IMR-90 (cell line): ENCODE results near the gene CLASP1. TPM values are rescaled to one million over a fixed set of nuclear protein-coding genes. Genes with fewer than 3 reads are reported as not detected.

Experiments used
- ATAC-seq: fragments of 200-7000 bp; cut with Tn5 transposase; 2 replicates; pipeline ENCODE4 v1.9.1; 2020; ENCODE audit warnings: low read depth, mild to moderate bottlenecking, moderate library complexity
- BruUV-seq: library from RNA; stranded (reverse); fragments of 400-500 nt; replicated peaks from 2 replicates; lab custom pipeline; 2021; lab: Mats Ljungman, UMichigan
- CTCF ChIA-PET: fragments of 300-600 bp; formaldehyde crosslinking; extraction: SDS; loops from one replicate; lab custom pipeline; 2021; ENCODE audit warnings: antibody characterized with exemption; lab: Yijun Ruan, JAX
- POLR2A ChIA-PET: fragments of 300-600 bp; sonication (Branson Sonifier 250); formaldehyde crosslinking; loops from one replicate; lab custom pipeline; 2022; ENCODE audit warnings: antibody characterized with exemption; ENCODE audit not compliant: unreplicated experiment; lab: Charles Lee
- DNase-seq: peaks from one replicate; pipeline ENCODE4 v3.0.0; 2013
- H2AFZ ChIP-seq: replicated peaks from 2 replicates; pipeline ENCODE3; 2013; ENCODE audit warnings: low read length, mild to moderate bottlenecking; ENCODE audit not compliant: poor library complexity
- H2AK5ac ChIP-seq: 2 replicates; pipeline ENCODE4 v1.6.1; 2013; ENCODE audit warnings: low read depth, low read length, inconsistent platforms
- H2AK9ac ChIP-seq: replicated peaks from 2 replicates; pipeline ENCODE3; 2013; ENCODE audit warnings: mild to moderate bottlenecking, low read depth, low read length, moderate library complexity; ENCODE audit not compliant: poor library complexity
- H2BK120ac ChIP-seq: 2 replicates; pipeline ENCODE4 v1.6.1; 2013; ENCODE audit warnings: low read depth, low read length, inconsistent platforms
- H2BK15ac ChIP-seq: 3 replicates; pipeline ENCODE4 v1.6.1; 2013; ENCODE audit warnings: low read depth, low read length, inconsistent platforms
- H2BK20ac ChIP-seq: 2 replicates; pipeline ENCODE4 v1.6.1; 2013; ENCODE audit warnings: low read depth, mild to moderate bottlenecking, inconsistent platforms, low read length, moderate library complexity
- H2BK5ac ChIP-seq: 2 replicates; pipeline ENCODE4 v1.6.1; 2013; ENCODE audit warnings: mild to moderate bottlenecking, low read depth, low read length, inconsistent platforms; ENCODE audit not compliant: poor library complexity, severe bottlenecking
- H3K14ac ChIP-seq: replicated peaks from 2 replicates; pipeline ENCODE4 v1.6.1; 2013; ENCODE audit warnings: low read depth, low read length, inconsistent platforms
- H3K18ac ChIP-seq: 2 replicates; pipeline ENCODE4 v1.6.1; 2013; ENCODE audit warnings: low read depth, low read length, control low read depth
- H3K23ac ChIP-seq: 2 replicates; pipeline ENCODE4 v1.6.1; 2013; ENCODE audit warnings: low read depth, low read length, inconsistent platforms
- H3K27ac ChIP-seq: 2 replicates; pipeline ENCODE4 v1.5.1; 2013; ENCODE audit warnings: mild to moderate bottlenecking, control low read depth, low read length; ENCODE audit not compliant: insufficient read depth
- H3K27me3 ChIP-seq: 2 replicates; pipeline ENCODE4 v1.6.1; 2013; ENCODE audit warnings: low read length; ENCODE audit not compliant: control insufficient read depth, insufficient read depth
- H3K36me3 ChIP-seq: 2 replicates; pipeline ENCODE4 v1.6.1; 2013; ENCODE audit warnings: low read length, mixed read lengths; ENCODE audit not compliant: control insufficient read depth, insufficient read depth
- H3K4ac ChIP-seq: 2 replicates; pipeline ENCODE4 v1.6.1; 2013; ENCODE audit warnings: low read depth, low read length, inconsistent platforms
- H3K4me1 ChIP-seq: 2 replicates; pipeline ENCODE4 v1.6.1; 2013; ENCODE audit warnings: low read length, mixed read lengths; ENCODE audit not compliant: control insufficient read depth, insufficient read depth
- H3K4me2 ChIP-seq: 2 replicates; pipeline ENCODE4 v1.6.1; 2013; ENCODE audit warnings: low read depth, mild to moderate bottlenecking, control low read depth, low read length, moderate library complexity
- H3K4me3 ChIP-seq: 2 replicates; pipeline ENCODE4 v1.5.1; 2013; ENCODE audit warnings: low read depth, mild to moderate bottlenecking, control low read depth, low read length, moderate library complexity; ENCODE audit not compliant: insufficient read depth
- H3K56ac ChIP-seq: 2 replicates; pipeline ENCODE4 v1.6.1; 2013; ENCODE audit warnings: low read length, inconsistent platforms; ENCODE audit not compliant: insufficient read depth; ENCODE audit errors: extremely low read depth
- H3K79me1 ChIP-seq, 2 experiments: 2 replicates each; pipeline ENCODE4 v1.6.1; 2013; ENCODE audit warnings: low read length in 2 of 2, inconsistent platforms in 1 of 2, low read depth in 1 of 2
- H3K9ac ChIP-seq: 2 replicates; pipeline ENCODE4 v1.6.1; 2013; ENCODE audit warnings: low read depth, low read length, control low read depth
- H3K9me1 ChIP-seq: 2 replicates; pipeline ENCODE4 v1.6.1; 2013; ENCODE audit warnings: low read length, inconsistent platforms; ENCODE audit not compliant: insufficient read depth
- H3K9me3 ChIP-seq: 2 replicates; pipeline ENCODE4 v1.6.1; 2013; ENCODE audit warnings: low read length; ENCODE audit not compliant: control insufficient read depth, insufficient read depth
- H4K20me1 ChIP-seq: 2 replicates; pipeline ENCODE4 v1.6.1; 2013; ENCODE audit warnings: low read length, inconsistent platforms; ENCODE audit not compliant: insufficient read depth
- H4K5ac ChIP-seq: 2 replicates; pipeline ENCODE4 v1.6.1; 2013; ENCODE audit warnings: mild to moderate bottlenecking, low read depth, low read length, control low read depth
- H4K8ac ChIP-seq, 2 experiments: 2 replicates each; pipeline ENCODE4 v1.6.1; 2013; ENCODE audit warnings: low read depth in 2 of 2, low read length in 2 of 2, control low read depth in 1 of 2, inconsistent platforms in 1 of 2
- H4K91ac ChIP-seq: 2 replicates; pipeline ENCODE4 v1.6.1; 2013; ENCODE audit warnings: low read depth, low read length, inconsistent platforms; ENCODE audit not compliant: insufficient read depth
- MAFK ChIP-seq: IDR thresholded peaks from 2 replicates; pipeline ENCODE4 v1.6.1; 2012; ENCODE audit warnings: low read depth, low read length, improper control_type of control experiment
- MAZ ChIP-seq: IDR thresholded peaks from 2 replicates; pipeline ENCODE4 v1.6.1; 2012; ENCODE audit warnings: low read depth, mild to moderate bottlenecking, low read length, improper control_type of control experiment, moderate library complexity, borderline replicate concordance
- POLR2A ChIP-seq: IDR thresholded peaks from 2 replicates; pipeline ENCODE4 v1.6.1; 2012; ENCODE audit warnings: mild to moderate bottlenecking, low read depth, low read length
- RAD21 ChIP-seq: IDR thresholded peaks from 2 replicates; pipeline ENCODE4 v1.6.1; 2012; ENCODE audit warnings: low read length, improper control_type of control experiment
- SMC3 ChIP-seq: fragments of 150-350 bp; IDR thresholded peaks from 2 replicates; pipeline ENCODE4 v1.6.1; 2016; ENCODE audit warnings: low read depth, mild to moderate bottlenecking, antibody characterized with exemption, low read length, moderate library complexity
- dilution Hi-C: fragments of 300-500 bp; cut with HindIII; formaldehyde crosslinking; loops from one replicate; pipeline ENCODE4 v1.14.3; 2018; ENCODE audit warnings: low sequenced_read_pairs; ENCODE audit not compliant: unreplicated experiment
- in situ Hi-C: fragments of 300-500 bp; cut with MboI; formaldehyde crosslinking; loops from 3 replicates; pipeline ENCODE4 v1.14.3; 2019; ENCODE audit warnings: low sequenced_read_pairs, inconsistent platforms, mixed read lengths
- intact Hi-C: fragments of 100-400 bp; cut with micrococcal nuclease; formaldehyde crosslinking; loops from 2 replicates; pipeline ENCODE4 v1.10.0; 2022
- polyA plus RNA-seq, 3 experiments: library from polyadenylated mRNA; depleted of rRNA; stranded (reverse); fragments of >200 nt; gene quantifications; 2 replicates each; pipeline ENCODE4 v1.2.3, GENCODE V29; 2012; ENCODE audit warnings: low replicate concordance in 1 of 3
- total RNA-seq: library from RNA; depleted of rRNA; stranded (reverse); fragments of >200 nt; gene quantifications from 2 replicates; pipeline ENCODE4 v1.2.3, GENCODE V29; 2012
- TF ChIP-seq, protein P1 (sequence below): fragments of 150-350 bp; IDR thresholded peaks from 2 replicates; pipeline ENCODE4 v1.6.1; 2017; ENCODE audit warnings: mild to moderate bottlenecking, antibody characterized with exemption, low read length, low read depth

CLASP1 gene
- total and polyA plus RNA-seq, 2 of the 4 experiments (the other 2 are of a cell fraction) = 12.3 to 33.7 TPM

DNA sequence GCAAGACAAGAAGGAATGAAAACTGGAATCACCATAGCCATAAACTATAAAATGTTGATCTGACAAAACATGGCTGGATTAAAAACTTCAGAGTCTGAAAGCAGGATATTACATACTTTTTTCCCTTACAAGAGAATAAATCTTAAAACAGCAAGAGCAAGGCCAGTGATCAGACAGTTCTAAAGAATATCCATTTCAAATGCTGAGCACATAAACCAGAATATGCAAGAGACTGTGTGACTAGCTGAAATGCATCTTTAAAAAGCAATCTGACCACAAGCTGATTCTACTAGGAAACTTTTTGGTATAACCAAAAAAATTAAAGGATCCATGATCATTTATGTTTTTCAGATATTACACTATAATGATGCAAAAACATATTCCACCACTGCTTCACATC, 239.3 kb downstream of the CLASP1 start:
- Histone ChIP-seq H4K91ac (no peak overlapping the region), H3K18ac (no peak overlapping the region), H3K27ac (no peak overlapping the region), H4K5ac (no peak overlapping the region), H3K79me1 (peaks cover 7 to 22% of the 10 kb centered on the region in 2 experiments; a peak in 2 of 4 replicates), H2BK20ac (no peak overlapping the region), H2AK5ac (no peak overlapping the region), H3K4me3 (no peak overlapping the region), H2BK5ac (no peak overlapping the region), H3K14ac (no peak overlapping the region), H3K9me3 (no peaks in the 10 kb centered on the region), H2BK120ac (no peak overlapping the region), H3K36me3 (peaks cover 15% of the 10 kb centered on the region), H3K4me1 (no peaks in the 10 kb centered on the region; the same call in 1 of the 2 replicates), H2BK15ac (no peak overlapping the region), H3K27me3 (no peaks in the 10 kb centered on the region), H2AK9ac (no peak overlapping the region), H3K4me2 (no peak overlapping the region), H3K23ac (no peak overlapping the region), H3K56ac (no peak overlapping the region), H3K9me1 (peaks cover 5% of the 10 kb centered on the region; the same call in 1 of the 2 replicates), H3K9ac (no peak overlapping the region), H3K4ac (no peak overlapping the region), H4K20me1 (no peaks in the 10 kb centered on the region), H4K8ac (no peak overlapping the region), H2AFZ (no peak overlapping the region)
- CTCF ChIA-PET = interaction anchor here (1.0 kb wide), 1 partner anchor 19 kb away, joined by 4 read pairs; no protein-coding TSS in a partner anchor
- DNase-seq (no peak), ATAC-seq (no peak)
- POLR2A ChIA-PET = no interaction called here
- intact Hi-C loops (loop anchor here (5.0 kb wide), 1 partner anchor 102 kb away; no protein-coding TSS in a partner anchor), dilution Hi-C loops (no loop called here), in situ Hi-C loops (loop anchor here (10.0 kb wide), 1 partner anchor 115 kb away; no protein-coding TSS in a partner anchor)
- BruUV-seq = no TSS peak
- TF ChIP-seq RAD21 = no peak
- no peak for TF ChIP-seq MAZ
- TF ChIP-seq, protein P1, sequence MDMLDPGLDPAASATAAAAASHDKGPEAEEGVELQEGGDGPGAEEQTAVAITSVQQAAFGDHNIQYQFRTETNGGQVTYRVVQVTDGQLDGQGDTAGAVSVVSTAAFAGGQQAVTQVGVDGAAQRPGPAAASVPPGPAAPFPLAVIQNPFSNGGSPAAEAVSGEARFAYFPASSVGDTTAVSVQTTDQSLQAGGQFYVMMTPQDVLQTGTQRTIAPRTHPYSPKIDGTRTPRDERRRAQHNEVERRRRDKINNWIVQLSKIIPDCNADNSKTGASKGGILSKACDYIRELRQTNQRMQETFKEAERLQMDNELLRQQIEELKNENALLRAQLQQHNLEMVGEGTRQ = no peak
- TF ChIP-seq POLR2A = no peak
- no peak for TF ChIP-seq SMC3
- no peak for TF ChIP-seq MAFK
